ENCODE measurements around the gene B3GNT2.
"Not testable (repeated sequence)": the region's sequence is repeated elsewhere in the genome, so short reads cannot be mapped to it uniquely, and the experiment has no call there.

The B3GNT2 gene, protein sequence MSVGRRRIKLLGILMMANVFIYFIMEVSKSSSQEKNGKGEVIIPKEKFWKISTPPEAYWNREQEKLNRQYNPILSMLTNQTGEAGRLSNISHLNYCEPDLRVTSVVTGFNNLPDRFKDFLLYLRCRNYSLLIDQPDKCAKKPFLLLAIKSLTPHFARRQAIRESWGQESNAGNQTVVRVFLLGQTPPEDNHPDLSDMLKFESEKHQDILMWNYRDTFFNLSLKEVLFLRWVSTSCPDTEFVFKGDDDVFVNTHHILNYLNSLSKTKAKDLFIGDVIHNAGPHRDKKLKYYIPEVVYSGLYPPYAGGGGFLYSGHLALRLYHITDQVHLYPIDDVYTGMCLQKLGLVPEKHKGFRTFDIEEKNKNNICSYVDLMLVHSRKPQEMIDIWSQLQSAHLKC

DNA sequence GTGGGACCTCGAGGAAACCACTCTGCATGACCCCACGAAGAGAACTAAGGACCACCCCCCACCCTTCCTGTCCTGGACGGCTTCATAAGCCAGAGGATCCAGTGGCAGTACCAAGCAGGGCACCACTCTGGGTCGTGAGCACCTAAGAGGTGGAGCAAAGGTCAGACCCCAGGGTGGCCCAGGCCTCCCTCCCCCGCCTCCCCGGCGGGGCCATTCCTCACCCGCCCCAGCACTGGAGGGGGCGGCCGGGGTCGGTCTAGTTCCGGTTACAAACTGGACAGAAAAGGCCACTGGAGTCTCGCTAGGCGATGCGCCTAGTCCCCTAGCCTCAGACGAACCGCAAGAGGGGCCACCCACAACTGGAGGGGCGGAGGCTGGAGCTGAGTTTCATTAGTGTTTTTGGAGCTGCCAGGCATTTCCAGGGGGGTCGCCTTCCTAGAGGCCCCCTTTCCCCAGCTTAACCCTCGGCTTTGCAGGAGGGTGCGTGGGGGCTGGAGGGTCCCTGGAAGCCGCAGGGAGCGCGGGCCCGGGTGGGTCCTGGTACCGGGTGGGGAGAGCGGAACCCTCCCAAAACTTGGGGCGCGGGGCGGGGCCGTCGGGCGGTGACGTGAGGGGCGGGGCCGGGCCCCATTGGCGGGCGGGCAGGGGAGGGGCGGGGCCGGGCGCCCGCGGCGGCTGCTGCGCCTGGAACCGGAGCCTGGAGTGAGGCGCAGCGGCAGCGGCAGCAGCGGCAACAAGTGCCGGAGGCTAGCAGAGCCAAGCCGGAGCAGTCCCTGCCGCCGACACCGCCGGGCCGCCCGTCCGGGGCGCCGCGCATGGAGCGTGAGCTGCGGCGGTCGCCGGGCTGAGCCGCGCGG is at the start of gene B3GNT2:
B3GNT2 (plus strand) TSS at position 695 of the 857 bp plus-strand sequence. CDS start 26,106 bp downstream, outside the sequence.
- peak; percentile 92 for DNase-seq (ENCODE audit: low spot score)

DNA sequence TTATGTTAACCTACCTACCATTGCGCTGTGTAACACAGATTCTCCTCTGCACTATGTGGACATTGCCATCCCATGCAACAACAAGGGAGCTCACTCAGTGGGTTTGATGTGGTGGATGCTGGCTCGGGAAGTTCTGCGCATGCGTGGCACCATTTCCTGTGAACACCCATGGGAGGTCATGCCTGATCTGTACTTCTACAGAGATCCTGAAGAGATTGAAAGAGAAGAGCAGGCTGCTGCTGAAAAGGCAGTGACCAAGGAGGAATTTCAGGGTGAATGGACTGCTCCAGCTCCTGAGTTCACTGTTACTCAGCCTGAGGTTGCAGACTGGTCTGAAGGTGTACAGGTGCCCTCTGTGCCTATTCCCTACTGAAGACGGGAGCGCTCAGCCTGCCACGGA is 49.1 kb upstream of the B3GNT2 start:
- not testable (repeated sequence) for DNase-seq (ENCODE audit: low spot score)

DNA sequence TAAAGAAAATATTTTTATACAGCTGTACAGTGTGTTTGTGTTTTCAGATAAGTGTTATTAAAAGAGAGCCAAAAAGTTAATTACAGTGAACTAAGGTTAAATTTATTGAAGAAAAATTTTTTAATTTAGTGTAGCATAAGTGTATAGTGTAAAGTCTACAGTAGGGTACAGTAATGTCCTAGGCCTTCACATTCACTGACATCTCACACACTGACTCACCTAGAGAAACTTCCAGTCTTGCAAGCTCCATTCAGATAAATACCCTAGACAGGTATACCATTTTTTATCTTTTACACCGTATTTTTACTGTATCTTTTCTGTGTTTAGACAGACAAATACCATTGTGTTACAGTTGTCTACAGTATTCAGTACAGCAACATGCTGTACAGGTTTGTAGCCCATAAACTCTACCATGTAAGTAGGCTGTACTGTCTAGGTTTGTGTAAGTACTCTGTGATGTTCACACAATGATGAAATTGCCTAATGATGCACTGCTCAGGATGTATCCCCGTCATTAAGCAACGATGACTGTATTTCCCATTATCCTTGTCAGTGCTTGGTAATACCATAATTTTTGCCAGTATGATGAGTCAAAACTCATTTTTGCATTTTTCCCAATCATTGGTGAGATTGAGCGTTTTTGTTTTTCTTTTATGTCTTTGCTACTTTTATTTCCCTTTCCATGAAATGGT is 48.2 kb upstream of the B3GNT2 start:
- DNase-seq (ENCODE audit: low spot score), result peak; percentile 29

DNA sequence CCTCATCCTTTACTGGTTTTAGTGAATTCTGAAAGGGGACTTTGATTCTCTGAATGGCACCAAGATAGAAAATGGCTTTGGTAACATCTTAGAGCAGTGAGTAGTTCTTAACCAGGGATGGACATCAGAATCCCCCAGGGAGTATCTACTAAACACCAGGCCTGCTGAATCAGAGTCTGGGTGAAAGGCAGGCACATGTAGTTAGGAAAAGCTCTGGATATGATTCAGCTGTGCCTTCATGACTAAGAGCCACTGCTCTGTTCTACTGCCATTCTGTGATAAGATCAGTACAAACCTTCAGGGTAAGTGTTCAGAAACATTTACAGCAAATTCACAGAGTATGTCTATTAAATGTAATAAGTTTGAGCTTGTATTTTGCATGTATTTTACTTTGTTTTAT is 46.2 kb upstream of the B3GNT2 start:
- peak; percentile 86 for DNase-seq (ENCODE audit: low spot score)

DNA sequence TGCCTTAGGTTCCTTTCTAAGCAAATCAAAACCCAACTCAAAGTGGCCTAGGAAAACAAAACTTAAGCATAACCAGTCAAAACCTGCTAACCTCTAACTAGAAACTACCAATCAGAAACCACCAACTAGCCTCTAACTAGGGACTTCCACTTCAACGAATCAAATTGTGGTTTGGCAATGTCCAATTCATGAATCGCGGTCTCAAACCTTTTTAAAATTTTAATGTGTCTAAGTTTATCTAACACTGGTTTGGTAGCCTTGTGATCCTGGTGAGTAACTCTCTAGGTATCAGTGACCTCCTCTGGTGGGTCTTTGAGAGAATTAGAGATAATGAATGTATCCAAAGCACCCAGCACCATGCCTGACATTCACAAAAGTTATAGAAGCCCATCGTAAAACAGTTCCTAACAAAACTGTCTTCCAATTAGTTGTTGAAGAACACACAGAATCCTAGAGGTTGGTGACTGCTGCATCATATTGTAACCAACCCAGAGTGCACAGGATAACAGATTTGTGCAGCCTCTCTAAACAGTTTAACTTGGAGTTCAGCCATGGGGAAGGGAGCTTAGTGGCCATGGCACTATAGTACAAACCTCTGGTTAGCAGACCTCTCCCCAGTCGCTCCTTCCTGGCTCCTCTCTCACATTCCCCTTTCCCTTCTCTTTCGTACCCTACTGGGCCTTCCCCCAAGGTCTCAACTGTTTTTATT is 45.2 kb upstream of the B3GNT2 start:
- DNase-seq (ENCODE audit: low spot score), result no peak

DNA sequence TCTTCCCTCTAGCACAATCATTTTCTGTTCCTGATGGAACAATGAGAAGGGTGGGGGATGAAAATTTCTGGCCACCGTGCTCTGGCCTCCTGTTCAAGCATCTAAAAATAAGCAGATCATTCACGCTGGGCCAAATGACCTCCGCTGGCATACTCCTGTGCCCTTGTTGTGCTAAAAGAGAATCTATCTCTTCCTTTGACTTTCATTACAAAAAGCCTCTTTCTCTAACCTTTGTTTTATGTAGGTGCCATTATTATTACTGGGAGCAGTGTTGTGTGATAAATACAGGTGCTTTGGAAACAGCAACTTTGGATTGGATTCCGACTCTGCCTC is 44.6 kb upstream of the B3GNT2 start:
- DNase-seq (ENCODE audit: low spot score), result no peak

DNA sequence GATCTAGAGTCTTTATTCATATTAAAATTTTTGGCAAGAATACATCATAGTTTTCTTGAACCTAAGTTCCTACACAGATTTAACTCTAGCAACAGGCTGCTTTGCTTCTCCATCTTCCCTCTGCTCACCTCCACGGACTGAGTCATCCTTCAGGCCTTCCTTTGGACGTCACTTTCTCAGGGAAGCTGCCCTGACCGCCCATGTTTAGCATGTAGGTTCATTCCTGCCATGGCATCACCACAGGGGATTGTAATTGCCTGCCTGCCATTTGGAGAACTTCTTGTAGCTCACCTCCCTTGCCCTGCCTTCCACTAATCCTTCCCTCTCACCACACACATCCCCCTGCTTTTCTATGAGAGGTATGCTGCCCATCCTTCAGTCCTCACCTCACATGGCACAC is 43.9 kb upstream of the B3GNT2 start:
- DNase-seq (ENCODE audit: low spot score), result no peak

DNA sequence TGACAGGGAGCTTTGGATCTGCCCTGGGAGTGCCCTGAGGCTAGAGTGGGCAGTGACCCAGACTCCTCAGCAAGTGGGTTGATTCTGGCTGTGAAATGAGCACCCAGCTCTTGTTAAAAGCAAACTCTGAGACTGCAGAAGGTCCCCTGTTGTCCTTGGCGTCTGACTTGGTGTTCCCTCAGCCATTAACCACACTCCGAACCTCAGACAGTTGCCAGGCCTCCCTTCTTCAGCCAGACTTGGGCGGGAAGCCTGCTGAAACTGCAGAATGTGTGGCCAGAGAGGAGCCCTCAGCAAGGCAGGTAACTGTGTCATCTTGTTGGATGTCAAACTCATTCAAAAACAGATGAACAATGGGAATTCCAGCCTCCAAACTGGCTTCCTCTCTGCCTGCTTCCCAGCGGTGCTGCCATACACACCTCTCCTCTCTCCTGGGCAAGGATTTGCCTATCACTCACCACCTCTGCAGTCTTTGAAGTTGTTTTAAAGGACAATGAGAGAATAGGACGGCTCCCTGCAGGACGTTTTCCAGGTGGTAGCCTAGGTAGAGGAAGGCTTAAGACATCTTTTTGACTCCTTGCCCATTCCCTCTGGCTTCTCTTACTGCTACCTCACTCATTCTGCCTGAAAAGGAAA is 38.9 kb upstream of the B3GNT2 start:
- no peak for DNase-seq (ENCODE audit: low spot score)

DNA sequence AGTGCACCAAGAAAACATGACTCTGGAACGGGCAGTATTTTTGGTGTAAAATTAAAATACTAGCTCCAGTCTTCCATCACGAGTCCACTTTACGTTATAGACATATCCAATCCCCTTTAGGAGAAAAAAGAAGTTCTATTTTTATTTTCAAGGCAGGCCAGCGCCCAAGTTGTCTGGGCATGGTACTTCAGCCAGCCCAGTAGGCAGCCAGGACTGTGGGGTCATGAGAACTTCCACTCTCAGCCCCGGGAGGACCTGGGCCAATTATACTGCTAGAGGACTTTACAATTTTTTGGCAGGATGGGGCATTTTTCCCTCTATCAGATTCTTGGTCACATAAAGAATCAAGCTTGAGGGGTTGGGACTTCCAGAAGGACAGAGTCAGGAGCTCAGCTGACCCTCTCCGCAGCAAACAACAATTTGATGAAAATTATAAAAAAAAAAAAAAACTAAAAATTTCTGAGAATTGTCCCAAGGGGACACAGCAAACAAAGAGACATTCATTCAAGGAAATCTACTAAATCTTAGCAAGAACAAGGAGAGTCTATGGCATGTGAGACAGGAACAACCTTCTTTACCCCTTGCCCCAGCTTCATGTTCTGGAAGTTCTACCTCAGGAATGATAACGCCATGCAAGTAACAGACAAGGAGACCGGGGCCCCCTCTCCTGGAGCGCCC is 37.3 kb upstream of the B3GNT2 start:
- DNase-seq (ENCODE audit: low spot score), result no peak

DNA sequence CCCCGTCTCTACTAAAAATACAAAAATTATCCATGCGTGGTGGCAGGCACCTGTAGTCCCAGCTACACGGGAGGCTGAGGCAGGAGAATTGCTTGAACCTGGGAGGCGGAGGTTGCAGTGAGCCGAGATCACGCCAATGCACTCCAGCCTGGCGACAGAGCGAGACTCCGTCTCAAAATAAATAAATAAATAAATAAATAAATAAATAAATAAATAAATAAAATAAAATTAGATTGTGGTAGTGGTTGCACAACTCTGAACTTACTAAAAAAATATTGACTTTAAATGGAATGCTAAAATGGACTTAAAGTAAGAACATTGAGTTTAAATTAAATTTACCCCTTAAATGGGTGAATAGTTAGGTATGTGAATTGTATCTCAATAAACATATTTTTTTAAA is 35.2 kb upstream of the B3GNT2 start:
- DNase-seq (ENCODE audit: low spot score), result not testable (repeated sequence)

DNA sequence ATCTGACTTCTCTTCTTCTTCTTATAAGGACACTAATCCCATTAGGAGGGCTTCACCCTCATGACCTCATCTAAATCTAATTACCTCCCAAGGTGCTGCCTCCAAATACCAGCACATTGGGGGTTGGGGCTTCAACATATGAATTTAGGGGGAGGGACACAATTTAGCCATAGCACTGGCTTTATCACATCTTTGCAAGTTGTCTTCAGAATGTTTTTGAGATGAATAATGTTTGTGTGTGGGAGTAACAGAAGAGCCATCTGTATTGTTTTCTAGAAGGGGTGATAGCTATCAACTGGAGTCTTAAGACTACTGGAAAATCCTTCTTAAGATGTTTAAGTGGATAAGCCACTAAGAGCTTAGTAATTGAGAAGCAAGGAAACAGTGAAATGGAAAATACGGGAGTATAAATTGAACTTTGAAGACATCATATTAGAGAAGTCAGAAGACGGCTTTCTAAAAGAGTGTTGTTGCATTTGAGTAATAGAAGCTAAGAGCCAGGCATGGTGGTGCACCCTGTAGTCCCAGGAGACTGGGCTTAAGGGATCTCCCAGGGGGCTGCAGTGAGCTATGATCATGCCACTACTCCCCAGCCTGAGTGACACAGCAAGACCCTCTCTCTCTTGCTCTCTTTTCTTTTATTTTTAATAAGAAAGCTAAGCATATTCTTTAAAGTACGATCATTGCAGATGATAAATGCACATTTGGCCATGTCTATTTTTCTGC is 32.6 kb upstream of the B3GNT2 start:
- no peak for DNase-seq (ENCODE audit: low spot score)

DNA sequence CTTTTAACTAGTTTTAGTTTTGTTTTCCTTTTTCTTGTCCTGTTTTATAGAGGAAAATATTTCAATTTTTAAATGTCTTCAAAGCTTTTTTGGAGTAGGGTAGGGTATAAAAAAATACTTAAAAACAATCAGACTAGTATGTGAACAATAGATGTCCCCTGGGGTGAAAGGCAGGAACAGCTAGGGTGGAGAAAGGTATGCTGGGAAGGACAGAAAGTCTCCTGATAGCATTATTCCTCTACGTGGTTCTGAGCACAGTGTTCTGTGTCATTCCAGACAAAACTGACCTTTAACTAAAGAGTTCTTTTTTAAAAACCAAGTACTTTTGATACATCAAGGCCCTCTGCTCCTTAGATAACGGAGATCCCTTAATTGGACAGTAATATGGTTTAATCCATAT is 32.1 kb upstream of the B3GNT2 start:
- DNase-seq (ENCODE audit: low spot score), result no peak

DNA sequence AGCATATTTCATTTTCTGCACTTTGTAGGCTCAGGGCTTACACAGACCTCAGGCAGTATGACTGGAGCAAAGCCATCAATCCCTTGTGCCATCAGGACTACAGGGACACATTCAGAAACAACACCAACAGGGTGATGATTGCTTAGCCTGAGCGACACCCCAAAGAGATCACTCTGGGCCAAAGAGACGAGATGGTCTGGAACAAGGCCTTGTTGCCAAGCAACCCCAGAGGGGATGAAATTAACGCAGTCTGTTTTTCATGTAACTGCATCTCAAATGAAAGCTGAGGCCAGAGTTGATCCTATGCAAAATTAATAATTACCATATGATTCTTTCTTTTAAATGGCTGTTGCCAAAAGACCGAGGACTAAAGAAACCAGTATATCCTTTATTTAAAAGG is 20.2 kb upstream of the B3GNT2 start:
- no peak for DNase-seq (ENCODE audit: low spot score)

DNA sequence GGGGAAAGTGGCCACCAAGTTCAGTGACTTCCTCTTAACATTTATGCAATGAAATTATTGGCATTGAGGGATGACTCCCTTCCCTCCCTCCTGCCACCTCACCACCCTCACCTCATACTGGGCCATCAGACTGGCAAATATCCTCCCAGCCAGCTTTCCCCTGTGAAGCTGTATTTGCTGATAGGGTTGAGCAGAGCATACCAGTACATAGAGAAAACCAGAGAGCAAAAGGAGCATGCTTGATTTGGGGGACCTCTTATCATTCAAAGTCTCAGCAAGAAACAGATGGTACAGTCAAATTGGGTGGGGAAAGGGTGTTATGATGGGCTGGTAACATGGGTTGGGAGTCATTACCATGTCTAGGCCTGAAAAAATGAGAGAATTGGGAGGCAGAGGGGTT is 19.1 kb upstream of the B3GNT2 start:
- DNase-seq (ENCODE audit: low spot score), result no peak

DNA sequence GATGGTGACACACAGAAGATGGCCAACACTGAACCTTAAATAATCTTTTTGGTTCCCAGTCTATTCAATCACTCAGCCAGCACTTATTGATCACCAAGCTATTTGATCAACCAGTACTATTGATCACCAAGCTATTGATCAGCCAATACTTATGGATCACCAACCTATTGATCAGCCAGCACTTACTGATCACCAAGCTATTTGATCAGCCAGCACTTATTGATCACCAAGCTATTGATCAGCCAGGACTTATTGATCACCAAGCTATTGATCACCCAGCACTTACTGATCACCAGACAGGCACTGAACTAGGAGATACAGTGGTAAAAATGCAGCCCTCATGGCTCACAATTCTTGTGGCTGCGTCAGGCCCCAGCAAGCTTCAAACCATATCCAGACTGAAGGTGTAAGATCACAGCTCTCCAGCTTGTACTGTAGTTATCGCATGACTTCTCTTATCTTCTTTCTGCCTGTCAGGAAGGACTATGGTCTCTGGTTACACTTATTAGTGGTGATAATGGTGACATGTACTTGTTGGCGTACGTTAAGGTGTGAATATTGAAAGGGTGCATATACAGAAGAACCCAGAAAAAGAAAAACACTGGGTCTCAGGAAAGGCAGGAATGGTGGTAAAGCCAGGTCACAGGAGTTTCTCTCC is 18.4 kb upstream of the B3GNT2 start:
- no peak for DNase-seq (ENCODE audit: low spot score)

DNA sequence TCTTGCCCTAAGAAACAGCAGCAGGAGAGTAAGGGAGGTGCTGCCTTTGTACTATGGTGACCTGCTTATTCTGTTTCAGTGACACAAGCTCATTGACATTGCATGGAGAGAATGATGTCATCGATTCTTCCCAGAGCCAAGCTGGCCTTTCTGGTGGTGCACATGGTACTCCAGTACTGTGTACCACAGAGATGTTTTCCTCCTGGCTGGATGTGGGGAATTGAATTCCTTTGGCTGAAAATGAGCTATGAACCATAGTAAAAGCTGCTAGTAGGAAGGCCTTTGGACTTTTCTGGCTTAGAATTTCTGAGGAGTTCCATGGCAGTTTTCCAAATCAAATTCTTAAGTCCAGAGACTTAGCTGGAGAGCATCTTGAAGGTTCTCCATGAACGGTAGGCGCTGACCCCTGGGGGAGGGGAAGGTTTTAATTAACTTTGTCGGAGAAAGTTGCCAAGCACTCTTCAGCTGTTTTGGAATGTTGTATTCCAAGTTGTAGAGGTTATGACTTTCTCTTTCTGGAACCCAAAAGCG is 17.1 kb upstream of the B3GNT2 start:
- DNase-seq (ENCODE audit: low spot score), result peak; percentile 35

DNA sequence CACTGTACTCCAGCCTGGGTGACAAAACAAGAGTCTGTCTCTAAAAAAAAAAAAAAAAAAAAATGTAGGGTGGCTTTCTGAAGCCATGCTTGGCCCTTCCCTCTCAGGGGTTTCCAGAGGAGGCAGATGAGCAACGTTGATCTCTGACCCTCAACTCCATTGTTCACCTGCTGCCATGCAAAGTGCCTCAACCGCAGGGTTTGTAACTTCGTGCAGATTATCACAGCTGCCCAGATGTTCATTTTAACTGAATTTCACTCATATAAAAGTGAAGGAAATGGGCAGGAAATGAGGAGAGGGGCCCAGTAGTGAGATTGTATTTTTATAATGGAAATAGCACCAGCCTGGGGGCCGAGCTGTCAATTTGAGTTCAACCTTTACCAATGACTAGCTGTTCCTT is 14.9 kb upstream of the B3GNT2 start:
- DNase-seq (ENCODE audit: low spot score), result no peak

DNA sequence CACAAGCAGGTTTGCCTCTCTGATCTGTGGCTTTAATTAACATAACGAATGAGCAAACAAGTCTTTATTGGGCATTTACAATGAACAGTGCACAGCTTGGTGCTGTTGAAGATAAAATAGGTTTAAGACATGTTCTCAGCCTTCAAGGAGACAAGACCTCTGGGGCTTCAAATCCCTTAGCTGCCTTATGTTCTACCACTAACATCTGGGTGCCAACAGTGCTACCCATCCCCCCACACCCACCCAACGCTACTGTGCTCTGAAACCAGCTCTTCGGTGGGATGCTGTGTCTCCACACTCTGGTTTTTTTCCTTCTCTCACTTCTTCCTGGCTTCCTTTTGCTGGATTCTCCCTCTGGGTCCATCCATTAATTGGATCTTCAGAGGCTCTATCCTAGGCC is 14.1 kb upstream of the B3GNT2 start:
- no peak for DNase-seq (ENCODE audit: low spot score)

DNA sequence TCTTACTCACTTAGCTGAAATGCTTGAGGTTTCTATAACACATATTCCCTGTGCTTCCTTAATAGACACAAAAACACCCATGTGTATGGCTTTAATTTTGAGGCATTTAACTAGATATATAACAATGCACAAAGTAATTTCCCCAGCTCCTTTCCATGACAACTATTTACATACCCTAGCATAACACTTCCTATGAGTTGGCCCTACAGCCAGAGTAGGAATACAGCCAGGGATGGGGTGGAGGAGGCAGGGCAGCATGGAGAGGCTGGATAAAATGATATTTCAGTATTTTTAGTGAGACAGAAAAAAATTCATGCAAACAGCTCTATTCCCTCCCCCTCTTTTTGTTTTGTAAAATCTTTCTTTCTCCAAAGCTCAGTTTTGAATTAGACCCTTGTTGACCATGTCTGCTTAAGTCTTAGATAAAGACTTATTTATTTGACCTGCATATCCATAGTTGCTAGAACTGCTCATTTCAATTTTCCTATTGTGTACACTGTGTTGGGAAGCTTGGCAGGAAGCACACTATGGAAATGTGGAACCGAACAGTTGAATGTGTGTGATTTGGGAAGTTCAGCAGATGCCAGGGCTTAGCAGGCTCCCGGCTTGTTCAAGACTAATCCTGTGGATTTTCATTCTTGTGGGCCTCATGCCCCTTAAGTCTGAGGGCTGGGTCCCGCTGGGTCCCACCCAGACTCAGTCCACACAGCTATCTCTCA is 11.2 kb upstream of the B3GNT2 start:
- no peak for DNase-seq (ENCODE audit: low spot score)

Data from AG08395 (cell line).